HG03280 (cell line): ENCODE results near the gene CEP72.
"Not testable (repeated sequence)": the region's sequence is repeated elsewhere in the genome, so short reads cannot be mapped to it uniquely, and the experiment has no call there.

Source experiments
- ATAC-seq: cut with Tn5 transposase; IDR thresholded peaks from one replicate; pipeline ENCODE4 v1.9.1; 2021; ENCODE audit warnings: mild to moderate bottlenecking, moderate library complexity; ENCODE audit not compliant: unreplicated experiment

Gene CEP72

DNA sequence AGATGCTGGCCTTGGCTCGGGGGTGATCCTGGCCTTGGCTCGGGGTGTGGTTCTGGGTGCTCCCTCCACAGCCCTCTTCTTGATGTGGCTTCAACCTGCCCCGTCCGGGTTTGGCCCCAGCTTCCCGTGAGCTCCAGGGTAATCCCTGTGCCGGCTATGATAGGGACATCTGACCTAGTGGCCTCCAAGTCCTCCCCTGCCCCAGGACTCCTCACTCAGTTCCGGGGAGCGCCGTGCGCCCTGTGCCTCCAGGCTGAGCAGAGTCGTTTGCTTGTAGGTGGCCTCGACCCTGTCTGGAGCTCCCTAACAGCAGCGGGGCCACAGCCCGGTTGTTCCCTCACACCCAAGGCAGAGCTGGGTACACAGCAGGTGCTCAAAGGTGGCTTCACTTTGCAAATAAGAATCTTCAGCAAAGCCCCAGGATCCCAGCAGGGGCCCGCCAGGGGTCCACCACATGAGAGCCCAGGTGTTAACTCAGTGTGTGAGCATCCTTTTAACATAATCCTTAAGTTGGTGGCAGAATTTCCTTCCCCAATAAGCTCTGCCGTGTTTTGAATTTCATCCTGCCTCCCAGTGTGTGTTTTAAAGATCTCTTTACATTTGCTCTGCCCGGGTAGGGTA is 32.3 kb upstream of the CEP72 start:
- no peak for ATAC-seq

DNA sequence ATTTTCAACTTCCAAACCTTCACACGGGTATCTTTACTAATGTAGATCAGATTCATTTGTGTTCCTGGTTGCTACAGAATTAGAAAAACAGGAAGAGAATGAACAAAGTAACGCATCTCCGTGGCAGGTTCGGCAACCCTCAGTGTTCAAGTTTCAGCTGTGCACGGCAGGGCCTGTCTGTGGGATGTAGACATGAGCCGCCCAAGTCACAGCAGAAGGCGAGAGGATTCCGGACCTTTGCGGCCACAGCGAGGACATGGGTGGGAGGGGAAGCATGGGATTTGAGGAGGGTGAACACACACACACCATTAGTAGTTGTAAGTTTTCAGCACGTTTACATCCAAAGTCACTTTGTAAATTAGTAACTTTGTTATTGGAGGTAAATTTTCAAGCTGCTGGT is 31.7 kb upstream of the CEP72 start:
- ATAC-seq = no peak

DNA sequence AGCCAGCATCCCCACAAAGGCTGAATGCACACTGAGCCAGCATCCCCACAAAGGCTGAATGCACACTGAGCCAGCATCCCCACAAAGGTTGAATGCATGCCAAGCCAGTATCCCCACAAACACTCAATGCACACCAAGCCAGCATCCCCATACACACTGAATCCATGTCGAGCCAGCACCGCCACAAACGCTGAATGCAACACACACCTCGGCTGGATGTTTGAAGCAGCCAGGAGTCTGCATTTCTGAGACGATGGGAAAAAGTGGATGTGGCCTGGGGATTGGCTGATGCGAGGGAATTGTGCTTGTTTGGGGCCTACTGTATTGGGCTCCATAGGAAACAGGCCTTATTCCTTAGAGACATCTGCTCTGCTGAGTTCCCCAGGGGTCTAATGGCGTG is 30.9 kb upstream of the CEP72 start:
- ATAC-seq = no peak

DNA sequence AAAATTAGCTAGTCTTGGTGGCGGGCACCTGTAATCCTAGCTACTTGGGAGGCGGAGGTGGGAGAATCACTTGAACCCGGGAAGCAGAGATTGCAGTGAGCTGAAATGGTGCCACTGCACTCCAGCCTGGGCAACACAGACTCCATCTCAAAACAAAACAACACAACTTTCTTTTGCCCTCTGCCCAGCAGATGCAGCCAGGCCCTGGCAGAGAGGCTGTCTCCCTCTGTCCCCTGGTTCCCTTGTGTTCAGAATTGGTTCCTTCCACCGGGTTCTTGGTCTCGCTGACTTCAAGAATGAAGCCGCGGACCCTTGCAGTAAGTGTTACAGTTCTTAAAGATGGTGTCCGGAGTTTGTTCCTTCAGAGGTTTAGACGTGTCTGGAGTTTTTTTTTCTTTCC is 30.2 kb upstream of the CEP72 start:
- no peak for ATAC-seq

DNA sequence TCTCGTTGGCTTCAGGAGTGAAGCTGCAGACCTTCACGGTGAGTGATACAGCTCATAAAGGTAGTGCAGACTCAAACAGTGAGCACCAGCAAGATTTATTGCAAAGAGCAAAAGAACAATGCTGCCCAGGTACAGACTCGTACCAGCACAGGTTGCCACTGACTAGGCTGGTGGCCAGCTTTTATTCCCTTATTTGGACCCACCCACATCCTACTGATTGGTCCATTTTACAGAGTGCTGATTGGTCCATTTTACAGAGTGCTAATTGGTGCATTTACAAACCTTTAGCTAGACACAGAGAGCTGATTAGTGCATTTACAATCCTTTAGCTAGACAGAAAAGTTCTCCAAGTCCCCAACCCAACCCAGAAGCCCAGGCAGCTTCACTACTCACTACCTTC is 29.7 kb upstream of the CEP72 start:
- ATAC-seq = not testable (repeated sequence)

DNA sequence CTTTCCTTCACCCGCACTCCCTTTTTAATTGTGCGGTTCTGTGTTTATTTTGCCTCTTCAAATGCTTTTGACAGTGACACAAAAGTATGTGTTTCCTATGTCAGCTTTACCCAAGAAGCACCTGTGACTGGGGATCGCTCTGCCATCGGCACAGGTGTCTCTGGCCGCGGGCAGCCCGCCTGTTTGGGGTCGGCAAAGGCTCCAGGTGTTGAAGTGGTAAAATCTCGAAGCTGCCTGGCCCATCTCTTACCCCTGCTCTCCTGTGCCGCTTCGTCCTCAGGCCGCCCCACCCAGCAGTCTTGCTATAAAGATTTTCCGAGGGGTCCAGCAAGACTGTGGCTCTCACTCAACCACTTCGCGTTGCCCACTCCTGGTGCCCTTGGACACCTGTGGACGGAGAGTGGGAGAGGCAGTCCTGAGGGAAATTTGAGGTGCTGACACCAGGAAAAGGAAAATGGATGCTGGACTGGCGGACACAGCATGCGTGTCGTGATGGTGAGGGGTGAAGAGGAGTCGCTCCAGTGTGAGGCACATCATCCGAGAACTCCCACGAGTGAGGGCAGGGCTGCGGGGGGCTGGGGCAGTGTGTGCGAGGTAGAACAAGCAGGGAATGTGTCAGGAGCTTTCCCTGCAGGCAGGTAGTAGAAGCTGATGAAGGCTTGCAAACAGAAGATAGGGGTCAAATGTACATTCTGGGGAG is 29.1 kb upstream of the CEP72 start:
- no peak for ATAC-seq

DNA sequence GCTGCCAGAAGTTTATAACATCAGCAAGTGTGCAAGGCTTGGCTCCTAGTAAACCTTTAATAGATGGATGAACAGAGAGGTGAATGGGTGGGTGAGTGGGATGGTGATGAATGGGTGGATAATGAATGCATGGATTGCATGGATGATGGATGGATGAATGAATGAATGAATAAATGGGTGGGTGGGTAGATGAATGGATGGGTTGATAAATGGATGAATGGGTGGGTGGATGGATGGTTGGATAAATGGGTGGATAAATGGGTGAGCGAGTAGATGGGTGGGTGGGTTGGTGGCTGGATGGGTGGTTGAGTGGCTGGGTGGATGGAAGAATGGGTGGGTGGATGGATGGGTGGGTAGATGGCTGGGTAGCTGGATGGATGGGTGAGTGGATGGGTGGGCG is 28.5 kb upstream of the CEP72 start:
- ATAC-seq = no peak

DNA sequence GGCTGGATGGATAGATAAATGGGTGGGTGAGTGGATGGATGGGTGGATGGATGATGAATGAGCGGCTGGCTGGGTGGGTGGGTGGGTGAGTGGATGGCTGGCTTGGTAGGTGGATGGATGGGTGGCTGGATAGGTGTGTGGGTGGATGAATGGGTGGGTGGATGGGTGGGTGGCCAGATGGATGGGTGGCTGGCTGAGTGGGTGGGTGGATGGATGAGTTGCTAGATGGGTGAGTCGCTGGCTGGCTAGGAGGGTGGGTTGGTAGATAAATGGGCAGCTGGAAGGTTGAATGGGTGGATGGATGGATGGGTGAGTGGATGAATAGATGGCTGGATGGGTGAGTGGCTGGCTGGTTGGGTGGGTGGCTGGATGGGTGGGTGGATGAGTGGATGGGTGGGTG is 27.9 kb upstream of the CEP72 start:
- no peak for ATAC-seq

DNA sequence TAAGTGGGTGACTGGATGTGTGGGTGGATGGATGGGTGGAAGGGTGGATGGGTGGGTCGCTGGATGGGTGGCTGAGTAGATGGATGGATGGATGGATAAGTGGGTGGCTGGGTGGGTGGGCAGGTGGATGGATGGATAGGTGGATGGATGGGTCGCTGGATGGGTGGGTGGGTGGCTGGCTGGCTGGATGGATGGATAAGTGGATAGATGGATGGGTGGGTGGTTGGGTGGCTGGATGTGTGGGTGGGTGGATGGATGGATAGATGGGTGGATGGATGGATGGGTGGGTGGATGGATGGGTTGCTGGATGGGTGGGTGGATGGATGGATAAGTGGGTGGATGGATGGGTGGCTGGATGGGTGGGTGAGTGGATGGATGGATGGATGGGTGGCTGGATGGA is 27.3 kb upstream of the CEP72 start:
- ATAC-seq = no peak

DNA sequence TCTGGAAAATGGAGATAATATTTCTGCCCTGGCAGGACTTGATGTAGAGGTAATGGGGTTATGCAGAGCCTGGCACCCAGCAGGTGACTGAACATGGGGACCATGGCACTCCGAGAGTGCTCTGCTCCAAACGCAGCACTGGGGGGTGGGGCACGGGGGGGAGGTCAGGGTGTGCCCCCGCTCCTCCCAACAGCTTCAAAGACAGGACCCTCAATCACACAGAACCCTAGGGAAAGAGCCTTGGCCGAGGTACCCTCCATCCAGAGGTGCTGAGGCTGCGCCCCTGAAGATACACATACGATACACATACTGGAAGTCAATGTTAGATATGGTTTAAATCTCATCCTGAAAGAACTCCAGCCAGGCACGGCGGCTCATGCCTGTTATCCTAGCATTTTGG is 26.6 kb upstream of the CEP72 start:
- no peak for ATAC-seq

DNA sequence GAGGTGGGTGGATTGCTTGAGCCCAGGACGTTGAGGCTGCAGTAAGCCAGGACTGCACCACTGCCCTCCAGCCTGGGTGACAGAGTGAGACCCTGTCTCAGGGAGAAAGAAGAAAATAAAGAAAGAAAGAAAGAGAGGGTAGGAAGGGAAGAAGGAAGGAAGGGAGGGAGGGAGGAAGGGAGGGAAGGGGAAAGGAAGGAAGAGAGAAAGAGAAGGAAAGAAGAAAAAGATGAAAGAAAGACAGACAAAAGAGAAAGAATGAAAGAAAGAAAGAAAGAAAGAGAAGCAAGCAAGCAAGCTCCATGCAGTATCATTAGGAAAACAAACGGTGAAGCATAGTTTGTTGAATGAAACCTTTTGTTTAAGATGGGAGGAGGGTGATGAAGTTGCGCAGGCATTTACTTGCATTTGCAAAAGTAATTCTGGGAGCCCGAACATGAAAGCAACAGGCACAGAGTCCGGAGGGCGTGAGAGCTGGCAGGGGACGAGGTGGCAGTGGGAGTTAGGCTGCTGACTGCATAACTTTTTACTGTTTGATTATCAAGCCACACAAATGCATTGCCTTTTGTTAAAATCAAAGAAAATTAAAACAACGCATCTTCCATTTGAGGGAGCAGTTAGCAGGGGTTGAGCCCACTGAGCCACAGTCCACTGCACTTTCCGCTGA is 26.0 kb upstream of the CEP72 start:
- no peak for ATAC-seq

DNA sequence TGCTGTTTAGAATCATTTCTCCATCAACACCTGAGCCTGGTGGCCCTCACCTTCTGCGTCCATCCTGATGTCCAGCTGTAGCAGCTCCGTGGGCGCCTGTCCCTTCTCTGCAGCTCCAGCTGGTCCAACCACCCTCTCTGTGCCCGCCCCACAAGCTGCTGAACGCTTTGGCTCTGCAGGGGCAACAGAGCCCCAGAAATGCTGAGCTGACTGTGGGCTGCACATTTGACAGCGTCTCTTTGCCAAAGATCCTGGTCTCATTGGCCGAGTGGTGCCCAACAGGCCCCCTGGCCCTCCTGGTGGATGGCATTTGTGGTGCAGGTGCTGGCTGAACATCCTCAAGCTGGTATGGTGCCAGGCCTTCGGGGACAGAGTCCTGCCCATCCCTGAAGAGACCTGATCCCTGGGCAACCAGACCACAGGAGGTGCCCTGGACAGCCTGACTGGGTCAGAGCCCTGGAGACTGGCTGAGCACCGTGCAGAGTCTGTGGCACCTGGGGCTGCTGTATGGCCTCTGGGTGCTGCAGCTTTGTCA is 25.3 kb upstream of the CEP72 start:
- no peak for ATAC-seq

DNA sequence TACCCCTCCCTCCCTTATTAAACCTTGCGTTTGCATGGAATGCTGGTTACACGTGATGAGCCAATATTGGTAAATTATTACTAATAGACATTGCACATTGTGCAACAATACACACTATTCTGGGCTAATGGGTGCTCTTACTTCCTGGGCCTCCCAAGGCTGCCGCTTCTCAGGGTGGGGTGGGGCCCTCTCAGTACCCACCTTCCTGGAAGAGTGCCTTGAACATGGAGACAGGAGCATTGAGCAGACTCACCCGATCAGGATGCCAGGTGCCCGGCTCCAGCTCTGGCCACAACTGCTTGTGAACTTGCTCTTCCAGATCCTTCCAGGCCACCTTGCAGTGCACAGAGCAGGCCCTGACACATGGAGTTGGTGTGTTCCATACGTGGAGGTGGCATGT is 24.7 kb upstream of the CEP72 start:
- ATAC-seq = no peak

DNA sequence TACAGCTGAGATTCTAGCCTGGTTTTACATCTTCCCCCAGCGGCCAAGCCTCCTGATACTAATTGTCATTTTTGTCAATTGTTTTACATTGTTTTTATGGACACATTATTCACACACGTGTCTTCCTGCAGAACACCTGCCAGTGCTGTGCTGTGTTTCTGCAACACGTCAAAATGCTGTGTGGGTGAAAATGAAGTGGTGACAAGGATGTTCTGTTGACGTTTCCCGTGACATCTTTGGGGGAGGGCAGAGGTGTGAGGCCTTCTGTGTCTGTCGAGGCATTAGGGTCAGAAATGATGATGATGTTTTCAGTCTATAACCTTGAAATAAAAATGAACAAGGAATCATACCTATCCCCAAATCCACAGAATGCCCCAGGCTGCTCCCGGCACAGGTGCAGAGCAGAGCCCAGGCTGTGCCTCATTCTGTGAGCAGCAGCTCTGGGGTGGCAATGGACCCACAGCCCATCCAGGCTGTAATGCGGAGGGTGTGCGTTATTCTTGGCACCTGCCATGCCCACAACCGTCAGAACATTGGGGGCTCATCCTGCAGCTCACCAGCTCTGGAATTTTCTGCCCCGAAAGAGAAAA is 23.6 kb upstream of the CEP72 start:
- no peak for ATAC-seq

DNA sequence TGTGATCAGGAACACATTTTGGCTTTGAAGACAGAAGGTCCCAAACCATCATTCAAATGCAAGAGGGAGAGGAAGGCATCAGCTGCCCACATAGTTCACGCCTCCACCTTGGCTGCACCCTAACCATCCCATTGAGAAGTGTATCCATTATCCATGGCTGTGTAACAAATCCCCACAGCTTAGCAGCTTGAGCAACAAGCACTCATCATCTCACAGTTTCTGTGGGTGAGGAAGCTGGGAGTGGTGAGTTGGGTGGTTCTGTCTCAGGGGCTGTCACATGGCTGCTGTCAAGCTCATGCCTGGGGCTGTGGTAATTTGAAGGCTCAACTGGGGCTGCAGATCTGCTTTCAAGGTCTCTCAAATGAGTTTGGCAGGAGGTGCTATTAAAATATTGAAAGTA is 23.0 kb upstream of the CEP72 start:
- ATAC-seq = no peak

DNA sequence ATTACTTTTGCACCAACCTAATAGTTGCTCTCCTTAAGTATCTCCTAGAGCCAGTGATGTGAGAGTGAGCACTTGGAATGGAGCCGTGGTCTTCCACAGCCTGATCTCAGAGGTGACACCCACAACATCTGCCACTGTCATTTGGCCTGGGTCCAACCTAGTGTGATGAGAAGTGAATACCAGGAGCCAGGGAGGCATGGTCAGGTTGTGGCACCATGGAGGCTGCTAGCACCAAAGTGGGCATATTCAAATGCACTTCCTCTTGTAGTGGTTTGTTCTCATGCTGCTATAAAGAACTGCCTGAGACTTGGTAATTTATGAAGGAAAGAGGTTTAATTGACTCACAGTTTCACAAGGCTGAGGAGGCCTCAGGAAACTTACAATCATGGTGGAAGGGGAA is 22.6 kb upstream of the CEP72 start:
- ATAC-seq = no peak

DNA sequence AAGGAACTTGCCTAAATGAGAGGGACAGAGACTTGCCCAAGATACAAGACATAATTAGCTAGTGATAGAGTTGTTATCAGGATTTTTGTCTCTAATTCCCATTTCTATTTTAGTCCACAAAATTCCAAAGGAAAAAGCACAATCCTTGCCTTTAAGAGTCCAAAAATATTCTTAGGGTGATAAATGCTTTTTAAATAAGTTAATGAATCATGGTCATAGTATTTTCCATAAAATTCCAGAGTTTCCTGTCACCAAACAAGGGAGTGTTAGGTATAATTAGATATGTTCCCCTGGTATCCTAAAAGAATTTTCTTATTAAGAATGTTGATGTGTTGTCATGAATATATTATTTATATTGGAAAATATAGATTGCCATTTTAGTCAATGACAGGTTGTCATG is 21.8 kb upstream of the CEP72 start:
- ATAC-seq = no peak

DNA sequence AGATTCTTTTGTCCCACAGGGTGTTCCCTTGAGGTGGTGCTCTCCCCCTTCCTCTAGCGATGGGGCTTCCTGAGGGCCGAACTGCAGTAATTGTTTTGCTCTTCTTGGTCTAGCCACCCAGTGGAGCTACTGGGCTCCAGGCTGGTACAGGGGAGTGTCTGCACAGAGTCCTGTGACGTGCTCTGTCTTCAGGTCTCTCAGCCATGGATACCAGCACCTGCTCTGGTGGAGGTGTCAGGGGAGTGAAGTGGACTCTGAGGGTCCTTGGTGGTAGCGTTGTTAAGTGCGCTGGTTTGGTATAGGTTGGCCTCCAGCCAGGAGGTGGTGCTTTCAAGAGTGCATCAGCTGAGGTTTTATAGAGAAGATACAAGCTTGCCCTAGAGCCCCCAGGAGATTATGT is 20.4 kb upstream of the CEP72 start:
- ATAC-seq = no peak

DNA sequence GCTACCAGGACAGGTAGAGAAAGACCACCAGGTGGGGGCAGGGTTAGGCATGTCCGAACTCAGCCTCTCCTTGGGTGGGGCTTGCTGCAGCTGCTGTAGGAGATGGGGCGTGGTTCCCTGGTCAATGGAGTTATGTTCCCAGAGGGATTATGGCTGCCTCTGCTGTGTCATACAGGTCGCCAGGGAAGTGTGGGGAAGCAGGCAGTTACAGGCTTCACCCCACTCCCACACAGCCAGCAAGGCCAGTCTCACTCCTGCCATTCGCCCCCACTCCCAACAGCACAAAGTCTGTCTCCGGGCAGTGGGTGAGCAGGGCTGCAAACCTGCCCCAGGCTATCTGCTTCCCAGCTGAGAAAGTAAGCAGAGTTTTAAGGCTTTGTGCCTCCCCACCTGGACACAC is 20.0 kb upstream of the CEP72 start:
- no peak for ATAC-seq

DNA sequence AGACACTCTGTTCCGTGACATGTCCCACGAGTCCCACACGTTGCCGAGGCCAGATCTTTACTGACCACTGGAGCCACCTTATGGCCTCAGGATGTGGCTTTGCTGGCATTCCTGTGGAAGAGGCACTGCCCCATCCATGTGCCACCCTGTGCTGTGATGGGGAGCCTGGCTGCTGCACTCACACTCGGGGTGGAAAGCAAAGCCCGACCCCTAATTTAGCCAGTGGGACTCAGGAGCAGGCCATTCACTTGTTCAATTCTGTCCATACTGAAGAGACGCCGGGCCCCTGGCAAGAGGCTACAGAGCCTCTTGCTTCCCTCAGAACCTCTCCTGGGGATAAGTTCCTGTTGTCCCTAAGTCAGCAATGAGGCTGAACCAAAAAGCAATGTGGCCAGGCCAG is 18.6 kb upstream of the CEP72 start:
- ATAC-seq = no peak

DNA sequence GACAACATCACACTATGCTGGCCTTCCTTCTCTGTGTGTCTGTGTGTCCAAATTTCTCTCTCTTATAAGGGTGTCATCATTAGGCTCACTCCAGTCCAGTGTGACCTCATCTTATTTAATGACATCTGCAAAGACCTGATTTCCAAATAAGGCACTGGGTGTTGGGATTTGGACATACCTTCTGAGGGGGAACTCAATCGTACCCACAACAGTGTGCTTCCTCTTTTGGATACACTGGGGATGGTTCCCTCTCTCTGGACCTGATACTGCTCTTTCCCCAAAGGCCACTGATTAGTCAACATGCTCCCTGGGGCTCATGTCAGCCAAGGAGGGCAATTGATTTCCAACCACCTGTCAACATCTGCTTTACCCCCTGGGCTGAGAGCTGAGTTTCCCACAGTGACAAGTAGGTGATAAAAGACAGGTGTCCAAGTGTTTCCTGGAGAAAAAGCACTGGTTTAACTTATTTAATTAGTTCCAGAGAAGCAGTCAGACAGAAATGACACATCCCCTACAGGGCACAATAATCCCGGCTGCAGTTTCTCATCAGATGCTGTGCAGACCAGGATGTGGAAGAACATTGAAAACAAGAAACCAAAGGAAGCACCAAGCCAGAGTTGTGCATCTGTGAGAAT is 17.8 kb upstream of the CEP72 start:
- no peak for ATAC-seq
